K562 (cell line): ENCODE results near the gene FAM186B. TPM values are rescaled to one million over a fixed set of nuclear protein-coding genes. Genes with fewer than 3 reads are reported as not detected.

Source experiments
- ATAC-seq: fragments of 200-7000 bp; cut with Tn5 transposase; 3 replicates; pipeline ENCODE4 v1.9.1; 2020; ENCODE audit warnings: moderate library complexity
- BruUV-seq: library from RNA; stranded (reverse); fragments of 400-500 nt; replicated peaks from 2 replicates; lab custom pipeline; 2021; lab: Mats Ljungman, UMichigan
- CTCF ChIA-PET: fragments of 300-600 bp; formaldehyde crosslinking; extraction: SDS; loops from one replicate; lab custom pipeline; 2021; ENCODE audit warnings: low intra/inter-chr PET ratio; lab: Yijun Ruan, JAX
- POLR2A ChIA-PET: fragments of 300-600, 350-650 bp; sonication (Branson Sonifier 250); formaldehyde crosslinking; extraction: SDS; loops from one replicate; lab custom pipeline; 2021; ENCODE audit warnings: antibody characterized with exemption, inconsistent platforms; lab: Yijun Ruan, JAX
- DNase-seq, 4 experiments: peaks; one replicate each; pipeline versions ENCODE4 v3.0.0 to v3.0.0-alpha.2; 2011 to 2018; ENCODE audit warnings: low spot score in 3 of 4, mixed read lengths in 3 of 4; ENCODE audit errors: extremely low read depth in 1 of 4
- FAIRE-seq: peaks from 2 replicates; lab custom pipeline; 2011; peaks lifted over from hg19 to GRCh38; lab: Jason Lieb, UNC
- H2AFZ ChIP-seq: 2 replicates; pipeline ENCODE4 v1.6.0; 2011; ENCODE audit warnings: low read depth, low read length, control low read depth, inconsistent platforms
- H3K27ac ChIP-seq: fragments of 200-600 bp; 3 replicates; pipeline ENCODE4 v1.8.0; 2011; ENCODE audit warnings: low read depth, mild to moderate bottlenecking, control low read depth, inconsistent platforms, low read length, moderate library complexity, mixed read lengths; ENCODE audit errors: extremely low read depth
- H3K27me3 ChIP-seq, 2 experiments: fragments of 300-600 bp in 1 of 2; 2 replicates in 1 of 2; 3 replicates in 1 of 2; pipeline versions ENCODE4 v1.6.0 to v1.8.0; 2011; ENCODE audit warnings: inconsistent platforms in 2 of 2, low read length in 2 of 2, mild to moderate bottlenecking in 1 of 2, mixed read lengths in 1 of 2, moderate library complexity in 1 of 2; ENCODE audit not compliant: control insufficient read depth in 2 of 2, insufficient read depth in 2 of 2
- H3K36me3 ChIP-seq: fragments of 300-600 bp; 3 replicates; pipeline ENCODE4 v1.8.0; 2011; ENCODE audit warnings: mild to moderate bottlenecking, low read length, inconsistent platforms; ENCODE audit not compliant: control insufficient read depth, insufficient read depth
- H3K4me1 ChIP-seq, 2 experiments: fragments of 200-600 bp in 1 of 2; replicated peaks in 1 of 2; 2 replicates in 1 of 2; 3 replicates in 1 of 2; pipeline versions ENCODE4 v1.5.1 to v1.8.0; 2011; ENCODE audit warnings: inconsistent platforms in 2 of 2, low read length in 2 of 2, mild to moderate bottlenecking in 1 of 2, mixed read lengths in 1 of 2, moderate library complexity in 1 of 2; ENCODE audit not compliant: control insufficient read depth in 2 of 2, insufficient read depth in 2 of 2
- H3K4me2 ChIP-seq: 2 replicates; pipeline ENCODE4 v1.6.1; 2011; ENCODE audit warnings: low read length, control low read depth, inconsistent platforms, mixed read lengths; ENCODE audit not compliant: insufficient read depth
- H3K4me3 ChIP-seq: fragments of 200-600 bp; sonication (generic), shearing (Covaris generic); 2 replicates; pipeline ENCODE4 v1.5.1; 2016; ENCODE audit warnings: control low read depth, inconsistent platforms
- H3K79me2 ChIP-seq: fragments of 200-600 bp; 3 replicates; pipeline ENCODE4 v1.8.0; 2011; ENCODE audit warnings: low read length, inconsistent platforms; ENCODE audit not compliant: control insufficient read depth, insufficient read depth
- H3K9ac ChIP-seq, 2 experiments: 2 replicates each; pipeline versions ENCODE4 v1.6.0 to v1.6.1; 2011; ENCODE audit warnings: low read depth in 2 of 2, low read length in 2 of 2, control low read depth in 1 of 2, inconsistent platforms in 1 of 2, mild to moderate bottlenecking in 1 of 2, mixed read lengths in 1 of 2; ENCODE audit not compliant: insufficient read depth in 1 of 2
- H3K9me1 ChIP-seq: one replicate; pipeline ENCODE4 v1.6.0; 2011; ENCODE audit warnings: inconsistent platforms, mild to moderate bottlenecking, low read length, moderate library complexity; ENCODE audit not compliant: control insufficient read depth, insufficient read depth
- H3K9me3 ChIP-seq: replicated peaks from 2 replicates; pipeline ENCODE4 v1.5.1; 2011; ENCODE audit warnings: low read depth, low read length, inconsistent platforms; ENCODE audit not compliant: control insufficient read depth, insufficient read depth
- H4K20me1 ChIP-seq: replicated peaks from 2 replicates; pipeline ENCODE4 v1.6.1; 2011; ENCODE audit warnings: low read length, inconsistent platforms, mixed read lengths; ENCODE audit not compliant: control insufficient read depth, insufficient read depth
- EZH2 ChIP-seq: IDR thresholded peaks from 2 replicates; pipeline ENCODE4 v1.6.1; 2012; ENCODE audit warnings: low read depth, mild to moderate bottlenecking, inconsistent platforms, low read length, borderline replicate concordance
- WGBS: fragments of 100-300 bp; shearing (Covaris generic); methylation state at CpG from one replicate; pipeline ENCODE4 v1.1.6; 2016; ENCODE audit warnings: low coverage, mixed read lengths; ENCODE audit not compliant: insufficient coverage; ENCODE audit errors: missing lambda C conversion rate; 5-methylcytosine and 5-hydroxymethylcytosine counted together
- in situ Hi-C: fragments of 300-500 bp; cut with MboI; formaldehyde crosslinking; loops from 4 replicates; pipeline ENCODE4 v1.15.0; 2018; ENCODE audit warnings: inconsistent platforms, mixed read lengths
- intact Hi-C: fragments of 100-400 bp; cut with micrococcal nuclease; formaldehyde crosslinking; loops from 2 replicates; pipeline ENCODE4 v1.14.2; 2022
- polyA plus RNA-seq, 8 experiments: library from polyadenylated mRNA; depleted of rRNA in 4 of 8; stranded (reverse) in 5 of 8; unstranded in 3 of 8; fragments of >200 nt; fragmentation: Nextera tagmentation in 2 of 8; fragmentation: Illumina TruSeq in 1 of 8; extraction: Ambion mirVana in 2 of 8; extraction: Trizol in 1 of 8; gene quantifications; 2 replicates each; pipeline versions ENCODE4 v1.2.1 to v1.2.3, GENCODE V29; 2011 to 2014; ENCODE audit warnings: inconsistent platforms in 1 of 8, missing spikeins in 1 of 8
- total RNA-seq, 7 experiments: library from RNA; depleted of rRNA in 6 of 7; stranded (reverse); fragments of >200 nt in 6 of 7; fragmentation: Illumina TruSeq in 2 of 7; extraction: Trizol in 2 of 7; gene quantifications; 2 replicates each; pipeline versions ENCODE4 v1.2.1 to v1.2.3, GENCODE V29; 2011 to 2021; ENCODE audit warnings: low replicate concordance in 1 of 7
- TF ChIP-seq, protein P1 (sequence below): sonication (generic); formaldehyde crosslinking; IDR thresholded peaks from 2 replicates; pipeline ENCODE4 v1.8.1; 2023; ENCODE audit warnings: mild to moderate bottlenecking, missing genetic modification reagents

Gene FAM186B
- total and polyA plus RNA-seq, 9 of the 15 experiments (the other 6 are each of a cell fraction or from before 2014, with no cell fraction given), result 0.07 to 0.42 (median 0.15) TPM

DNA sequence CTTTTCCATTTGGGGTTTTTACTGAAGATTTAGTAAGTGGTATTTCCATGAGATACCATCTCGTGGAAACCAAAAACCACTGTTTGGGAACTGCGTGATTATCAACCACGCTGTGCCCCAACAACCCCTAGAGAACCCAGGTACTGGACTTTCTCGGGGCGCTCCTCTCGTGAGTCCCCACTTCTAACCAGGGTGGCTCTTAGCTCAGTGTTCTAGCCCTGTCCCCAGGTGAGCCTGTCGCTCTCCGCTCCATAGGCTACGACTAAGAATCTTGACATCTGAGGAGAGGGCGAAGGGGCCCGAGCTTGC lies 38.2 kb downstream of the FAM186B start:
- no peaks in the 10 kb centered on the region for H3K9me1 ChIP-seq
- POLR2A ChIA-PET, result interaction anchor here (0.6 to 2.4 kb wide), 7 partner anchors 9 to 209 kb away, joined by 3 to 12 read pairs (median 3); no protein-coding TSS in a partner anchor
- H4K20me1 ChIP-seq, result no peaks in the 10 kb centered on the region
- H3K9me3 ChIP-seq, result no peaks in the 10 kb centered on the region
- peak overlapping the region; percentile 90 for H3K27ac ChIP-seq
- WGBS, result 0% methylated on average over 10 of the region's 11 CpGs
- FAIRE-seq (peak; percentile 48), ATAC-seq (peak; percentile 32), DNase-seq (no peak)
- H3K4me3 ChIP-seq, result peak overlapping the region; percentile 81
- peak overlapping the region; percentile 95 to 96 for H3K9ac ChIP-seq
- CTCF ChIA-PET, result interaction anchor here (1.0 kb wide), 1 partner anchor 14 kb away, joined by 3 read pairs; no protein-coding TSS in a partner anchor
- H3K79me2 ChIP-seq, result peaks cover 51% of the 10 kb centered on the region
- no peaks in the 10 kb centered on the region for H3K27me3 ChIP-seq
- BruUV-seq, result no TSS peak
- H2AFZ ChIP-seq, result peak overlapping the region; percentile 89
- H3K4me1 ChIP-seq, result peaks cover 5 to 8% of the 10 kb centered on the region in 2 experiments; a peak in 3 of 5 replicates
- peak overlapping the region; percentile 99 for H3K4me2 ChIP-seq
- in situ Hi-C loops, result no loop called here
- peaks cover 47% of the 10 kb centered on the region; the same call in 2 of the 3 replicates for H3K36me3 ChIP-seq
- intact Hi-C loops, result no loop called here
- TF ChIP-seq, protein P1, sequence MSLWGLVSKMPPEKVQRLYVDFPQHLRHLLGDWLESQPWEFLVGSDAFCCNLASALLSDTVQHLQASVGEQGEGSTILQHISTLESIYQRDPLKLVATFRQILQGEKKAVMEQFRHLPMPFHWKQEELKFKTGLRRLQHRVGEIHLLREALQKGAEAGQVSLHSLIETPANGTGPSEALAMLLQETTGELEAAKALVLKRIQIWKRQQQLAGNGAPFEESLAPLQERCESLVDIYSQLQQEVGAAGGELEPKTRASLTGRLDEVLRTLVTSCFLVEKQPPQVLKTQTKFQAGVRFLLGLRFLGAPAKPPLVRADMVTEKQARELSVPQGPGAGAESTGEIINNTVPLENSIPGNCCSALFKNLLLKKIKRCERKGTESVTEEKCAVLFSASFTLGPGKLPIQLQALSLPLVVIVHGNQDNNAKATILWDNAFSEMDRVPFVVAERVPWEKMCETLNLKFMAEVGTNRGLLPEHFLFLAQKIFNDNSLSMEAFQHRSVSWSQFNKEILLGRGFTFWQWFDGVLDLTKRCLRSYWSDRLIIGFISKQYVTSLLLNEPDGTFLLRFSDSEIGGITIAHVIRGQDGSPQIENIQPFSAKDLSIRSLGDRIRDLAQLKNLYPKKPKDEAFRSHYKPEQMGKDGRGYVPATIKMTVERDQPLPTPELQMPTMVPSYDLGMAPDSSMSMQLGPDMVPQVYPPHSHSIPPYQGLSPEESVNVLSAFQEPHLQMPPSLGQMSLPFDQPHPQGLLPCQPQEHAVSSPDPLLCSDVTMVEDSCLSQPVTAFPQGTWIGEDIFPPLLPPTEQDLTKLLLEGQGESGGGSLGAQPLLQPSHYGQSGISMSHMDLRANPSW (CRISPR knock-in tag), result 0 out of 2 replicates have a peak, but pooled peaks have one; percentile 10
- TF ChIP-seq EZH2, result no peak
